Activated CD8-positive, alpha-beta T cell treated with anti-CD3 and anti-CD28 coated beads, Interleukin-2, amount 10 ng/mL, durations not matched to agents 7 days and 5 days (primary cell): ENCODE data around the gene SELE. TPM values are rescaled to one million over a fixed set of nuclear protein-coding genes. Genes with fewer than 3 reads are reported as not detected.

Experiments
- ATAC-seq: fragments of 150-1000 bp; cut with Tn5 transposase; one replicate; pipeline ENCODE4 v1.10.0; 2021; ENCODE audit warnings: moderate library complexity
- CTCF ChIA-PET: fragments of 350-600 bp; sonication (Branson Sonifier 250); formaldehyde crosslinking; loops from one replicate; lab custom pipeline; 2021; ENCODE audit warnings: antibody characterized with exemption; lab: Charles Lee
- POLR2A ChIA-PET: fragments of 350-600 bp; sonication (Branson Sonifier 250); formaldehyde crosslinking; loops from one replicate; lab custom pipeline; 2021; ENCODE audit warnings: antibody characterized with exemption; lab: Charles Lee
- DNase-seq: peaks from one replicate; pipeline ENCODE4 v3.0.0-alpha.2; 2020
- H3K27ac Mint-ChIP-seq: one replicate; pipeline ENCODE4 v1.8.0; 2021; ENCODE audit warnings: mild to moderate bottlenecking, mixed read lengths
- H3K27me3 Mint-ChIP-seq: one replicate; pipeline ENCODE4 v1.8.0; 2021; ENCODE audit warnings: low read depth, mixed read lengths
- H3K36me3 Mint-ChIP-seq: one replicate; pipeline ENCODE4 v1.8.0; 2021; ENCODE audit warnings: low read depth, mixed read lengths
- H3K4me1 Mint-ChIP-seq: one replicate; pipeline ENCODE4 v1.8.0; 2021; ENCODE audit warnings: low read depth, mixed read lengths
- H3K4me3 Mint-ChIP-seq: one replicate; pipeline ENCODE4 v1.8.0; 2021; ENCODE audit warnings: mild to moderate bottlenecking, mixed read lengths
- H3K9me3 Mint-ChIP-seq: one replicate; pipeline ENCODE4 v1.8.0; 2022; ENCODE audit warnings: mixed read lengths; ENCODE audit not compliant: insufficient read depth
- total RNA-seq, 2 experiments: library from RNA; stranded (reverse); gene quantifications; one replicate each; pipeline ENCODE4 v1.2.3, GENCODE V29; 2021

The SELE gene
- not detected for total RNA-seq

- DNase-seq (no peak), ATAC-seq (no peak)
- Mint-ChIP-seq H3K4me3 (no peak within 1 kb of the TSS), H3K27me3 (peaks cover 17% of the 10 kb centered on the region), H3K36me3 (no peaks in the 10 kb centered on the region), H3K4me1 (no peaks in the 10 kb centered on the region), H3K9me3 (no peaks in the 10 kb centered on the region), H3K27ac (no peak within 1 kb of the TSS)
- POLR2A ChIA-PET: no interaction called here
- CTCF ChIA-PET: no interaction called here
Measured at GRCh38 chr1:169733924-169734323, at the start of gene SELE. Gene SELE, minus strand, starts transcription at chr1:169734079. Its CDS starts 467 bp downstream, at chr1:169733612.

- H3K4me1 Mint-ChIP-seq: no peaks in the 10 kb centered on the region
- H3K4me3 Mint-ChIP-seq: no peak overlapping the region
- H3K9me3 Mint-ChIP-seq: no peaks in the 10 kb centered on the region
- H3K27me3 Mint-ChIP-seq: peaks cover 44% of the 10 kb centered on the region
- DNase-seq: no peak
- ATAC-seq: no peak
- H3K27ac Mint-ChIP-seq: no peak overlapping the region
- ChIA-PET CTCF (interaction anchor here (1.4 kb wide), 1 partner anchor 10 kb away, joined by 5 read pairs; no protein-coding TSS in a partner anchor), POLR2A (no interaction called here)
- H3K36me3 Mint-ChIP-seq: no peaks in the 10 kb centered on the region
Measured at GRCh38 chr1:169782596-169782995, 48.7 kb upstream of the SELE start.

GRCh38 chr1:169779970-169780369 is 46.1 kb upstream of the SELE start:
- Mint-ChIP-seq H3K27me3 (peaks cover 21% of the 10 kb centered on the region), H3K27ac (no peak overlapping the region), H3K36me3 (no peaks in the 10 kb centered on the region), H3K4me3 (no peak overlapping the region), H3K9me3 (no peaks in the 10 kb centered on the region), H3K4me1 (no peaks in the 10 kb centered on the region)
- no peak for DNase-seq
- ATAC-seq: no peak
- ChIA-PET POLR2A (no interaction called here), CTCF (no interaction called here)

GRCh38 chr1:169779150-169779549 is 45.3 kb upstream of the SELE start:
- Mint-ChIP-seq H3K9me3 (no peaks in the 10 kb centered on the region), H3K4me1 (no peaks in the 10 kb centered on the region), H3K4me3 (no peak overlapping the region), H3K27ac (no peak overlapping the region), H3K27me3 (peaks cover 13% of the 10 kb centered on the region), H3K36me3 (no peaks in the 10 kb centered on the region)
- POLR2A ChIA-PET: no interaction called here
- DNase-seq: no peak
- no peak for ATAC-seq
- CTCF ChIA-PET: interaction anchor here (1.0 kb wide), 1 partner anchor 193 kb away, joined by 3 read pairs; the partner anchor contains the start of gene F5

- Mint-ChIP-seq H3K27ac (no peak overlapping the region), H3K27me3 (peaks cover 5% of the 10 kb centered on the region), H3K36me3 (no peaks in the 10 kb centered on the region), H3K9me3 (no peaks in the 10 kb centered on the region), H3K4me1 (no peaks in the 10 kb centered on the region), H3K4me3 (no peak overlapping the region)
- CTCF ChIA-PET: no interaction called here
- no peak for ATAC-seq
- POLR2A ChIA-PET: no interaction called here
- no peak for DNase-seq
Measured at GRCh38 chr1:169776440-169776839, 42.6 kb upstream of the SELE start.

GRCh38 chr1:169768161-169768560 is 34.3 kb upstream of the SELE start:
- ATAC-seq: no peak
- DNase-seq: no peak
- Mint-ChIP-seq H3K27ac (no peak overlapping the region), H3K4me3 (no peak overlapping the region), H3K36me3 (no peaks in the 10 kb centered on the region), H3K9me3 (no peaks in the 10 kb centered on the region), H3K4me1 (no peaks in the 10 kb centered on the region), H3K27me3 (peaks cover 11% of the 10 kb centered on the region)
- CTCF ChIA-PET: no interaction called here
- POLR2A ChIA-PET: no interaction called here

- ATAC-seq (no peak), DNase-seq (no peak)
- POLR2A ChIA-PET: no interaction called here
- Mint-ChIP-seq H3K27ac (no peak overlapping the region), H3K4me3 (no peak overlapping the region), H3K36me3 (no peaks in the 10 kb centered on the region), H3K27me3 (peaks cover 6% of the 10 kb centered on the region), H3K4me1 (no peaks in the 10 kb centered on the region), H3K9me3 (no peaks in the 10 kb centered on the region)
- CTCF ChIA-PET: no interaction called here
Measured at GRCh38 chr1:169765580-169766331, 31.9 kb upstream of the SELE start.

GRCh38 chr1:169764919-169765318 is 31.0 kb upstream of the SELE start:
- ATAC-seq: no peak
- H3K27me3 Mint-ChIP-seq: peaks cover 6% of the 10 kb centered on the region
- H3K4me1 Mint-ChIP-seq: no peaks in the 10 kb centered on the region
- ChIA-PET CTCF (interaction anchor here (1.0 to 1.1 kb wide), 2 partner anchors 21 to 179 kb away, joined by 3 read pairs; partner anchors contain the start of gene F5), POLR2A (no interaction called here)
- DNase-seq: no peak
- H3K36me3 Mint-ChIP-seq: no peaks in the 10 kb centered on the region
- no peak overlapping the region for H3K4me3 Mint-ChIP-seq
- no peaks in the 10 kb centered on the region for H3K9me3 Mint-ChIP-seq
- H3K27ac Mint-ChIP-seq: no peak overlapping the region

- Mint-ChIP-seq H3K9me3 (no peaks in the 10 kb centered on the region), H3K27me3 (peaks cover 6% of the 10 kb centered on the region), H3K4me3 (no peak overlapping the region), H3K27ac (no peak overlapping the region), H3K36me3 (no peaks in the 10 kb centered on the region), H3K4me1 (no peaks in the 10 kb centered on the region)
- ChIA-PET POLR2A (no interaction called here), CTCF (no interaction called here)
- DNase-seq: no peak
- ATAC-seq: no peak
Measured at GRCh38 chr1:169762699-169763098, 28.8 kb upstream of the SELE start.

GRCh38 chr1:169759038-169759437 is 25.2 kb upstream of the SELE start:
- no peaks in the 10 kb centered on the region for H3K4me1 Mint-ChIP-seq
- no peak overlapping the region for H3K4me3 Mint-ChIP-seq
- POLR2A ChIA-PET: no interaction called here
- DNase-seq (no peak), ATAC-seq (no peak)
- CTCF ChIA-PET: no interaction called here
- no peaks in the 10 kb centered on the region for H3K9me3 Mint-ChIP-seq
- H3K27ac Mint-ChIP-seq: no peak overlapping the region
- H3K27me3 Mint-ChIP-seq: peaks cover 2% of the 10 kb centered on the region
- H3K36me3 Mint-ChIP-seq: no peaks in the 10 kb centered on the region

GRCh38 chr1:169753549-169753948 is 19.7 kb upstream of the SELE start:
- ATAC-seq: no peak
- Mint-ChIP-seq H3K27ac (no peak overlapping the region), H3K4me3 (no peak overlapping the region), H3K36me3 (no peaks in the 10 kb centered on the region), H3K9me3 (no peaks in the 10 kb centered on the region), H3K27me3 (peaks cover 11% of the 10 kb centered on the region), H3K4me1 (no peaks in the 10 kb centered on the region)
- no peak for DNase-seq
- ChIA-PET CTCF (no interaction called here), POLR2A (no interaction called here)

- H3K9me3 Mint-ChIP-seq: no peaks in the 10 kb centered on the region
- peaks cover 13% of the 10 kb centered on the region for H3K27me3 Mint-ChIP-seq
- no peaks in the 10 kb centered on the region for H3K36me3 Mint-ChIP-seq
- H3K4me1 Mint-ChIP-seq: no peaks in the 10 kb centered on the region
- DNase-seq (no peak), ATAC-seq (no peak)
- POLR2A ChIA-PET: no interaction called here
- H3K4me3 Mint-ChIP-seq: no peak overlapping the region
- H3K27ac Mint-ChIP-seq: no peak overlapping the region
- CTCF ChIA-PET: no interaction called here
Measured at GRCh38 chr1:169750041-169750440, 16.2 kb upstream of the SELE start.
